Measurements from ENCODE around the gene PTBP1. TPM values are rescaled to one million over a fixed set of nuclear protein-coding genes. Genes with fewer than 3 reads are reported as not detected.
A peak's percentile ranks its signal among the peaks of the same experiment; 100 is the strongest.

PTBP1 gene
- total and polyA plus RNA-seq, 8 donors = 236 to 374 (median 340) TPM

DNA sequence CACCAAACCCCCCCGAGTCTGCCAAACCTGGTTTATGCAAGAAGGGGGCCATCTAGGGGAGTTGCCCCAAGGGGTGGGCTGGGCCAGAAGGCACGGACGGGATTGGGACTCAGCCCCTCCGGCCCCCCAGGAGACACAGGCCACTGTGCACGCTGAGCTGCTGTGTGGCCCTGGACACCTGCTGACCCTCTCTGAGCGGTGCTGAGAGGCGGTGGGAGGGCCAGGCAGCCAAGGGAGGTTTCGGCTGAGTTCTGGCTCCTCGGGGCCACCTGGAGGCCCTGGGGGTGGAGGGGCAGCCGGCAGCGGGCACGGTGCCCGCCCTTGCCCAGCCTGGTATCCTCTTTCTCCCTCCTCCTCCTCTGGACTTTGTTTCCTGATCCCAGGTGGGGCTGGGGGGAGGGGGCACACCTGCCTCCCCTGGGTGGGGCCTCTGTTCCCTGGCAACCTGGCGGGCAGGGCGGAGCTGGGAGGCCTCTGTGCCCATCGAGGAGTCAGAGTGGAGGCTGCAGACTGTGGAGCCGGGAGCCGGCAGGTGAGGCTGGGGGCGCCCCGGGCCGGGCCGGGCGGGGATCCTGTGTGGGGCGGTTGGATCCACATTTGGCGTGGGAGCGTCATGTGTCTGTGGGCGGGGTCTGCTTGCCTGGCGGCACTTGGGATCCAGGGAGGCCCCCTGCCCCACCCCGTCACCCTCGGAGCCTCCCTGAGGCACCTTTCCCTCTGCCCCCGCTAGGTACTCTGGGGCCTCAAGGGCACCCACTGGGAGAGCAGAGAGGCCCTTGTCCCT, 46.4 kb upstream of the PTBP1 start, which contains the start of gene MISP:
MISP (plus strand) TSS at position 473 of the 784 bp plus-strand sequence. CDS start 5,835 bp downstream, outside the sequence.
- H3K27me3 ChIP-seq = peaks cover 0 to 29% of the 10 kb centered on the region in 2 donors
- peaks cover 0 to 10% of the 10 kb centered on the region in 2 donors for H3K4me1 ChIP-seq
- intact Hi-C loops (cut with DNase I) = no loop called here
- H3K4me3 ChIP-seq = peak within 1 kb of the TSS; percentile 25 to 36
- H3K27ac ChIP-seq = peak within 1 kb of the TSS; percentile 53 to 68
- peak in 3 of 4 donors; percentile 76 to 88 (median 83) for DNase-seq
- H3K36me3 ChIP-seq = no peaks in the 10 kb centered on the region
- ATAC-seq = peak; percentile 73
- TF ChIP-seq, protein P1, sequence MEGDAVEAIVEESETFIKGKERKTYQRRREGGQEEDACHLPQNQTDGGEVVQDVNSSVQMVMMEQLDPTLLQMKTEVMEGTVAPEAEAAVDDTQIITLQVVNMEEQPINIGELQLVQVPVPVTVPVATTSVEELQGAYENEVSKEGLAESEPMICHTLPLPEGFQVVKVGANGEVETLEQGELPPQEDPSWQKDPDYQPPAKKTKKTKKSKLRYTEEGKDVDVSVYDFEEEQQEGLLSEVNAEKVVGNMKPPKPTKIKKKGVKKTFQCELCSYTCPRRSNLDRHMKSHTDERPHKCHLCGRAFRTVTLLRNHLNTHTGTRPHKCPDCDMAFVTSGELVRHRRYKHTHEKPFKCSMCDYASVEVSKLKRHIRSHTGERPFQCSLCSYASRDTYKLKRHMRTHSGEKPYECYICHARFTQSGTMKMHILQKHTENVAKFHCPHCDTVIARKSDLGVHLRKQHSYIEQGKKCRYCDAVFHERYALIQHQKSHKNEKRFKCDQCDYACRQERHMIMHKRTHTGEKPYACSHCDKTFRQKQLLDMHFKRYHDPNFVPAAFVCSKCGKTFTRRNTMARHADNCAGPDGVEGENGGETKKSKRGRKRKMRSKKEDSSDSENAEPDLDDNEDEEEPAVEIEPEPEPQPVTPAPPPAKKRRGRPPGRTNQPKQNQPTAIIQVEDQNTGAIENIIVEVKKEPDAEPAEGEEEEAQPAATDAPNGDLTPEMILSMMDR (IDR thresholded peaks at IDR 0.05) = no peak
- H3K9me3 ChIP-seq = peaks cover 0 to 14% of the 10 kb centered on the region in 2 donors

GRCh38 chr19:751501-752341, 45.5 kb upstream of the PTBP1 start:
- peak; percentile 68 for ATAC-seq
- H3K27ac ChIP-seq = peak overlapping the region; percentile 53 to 68

DNA sequence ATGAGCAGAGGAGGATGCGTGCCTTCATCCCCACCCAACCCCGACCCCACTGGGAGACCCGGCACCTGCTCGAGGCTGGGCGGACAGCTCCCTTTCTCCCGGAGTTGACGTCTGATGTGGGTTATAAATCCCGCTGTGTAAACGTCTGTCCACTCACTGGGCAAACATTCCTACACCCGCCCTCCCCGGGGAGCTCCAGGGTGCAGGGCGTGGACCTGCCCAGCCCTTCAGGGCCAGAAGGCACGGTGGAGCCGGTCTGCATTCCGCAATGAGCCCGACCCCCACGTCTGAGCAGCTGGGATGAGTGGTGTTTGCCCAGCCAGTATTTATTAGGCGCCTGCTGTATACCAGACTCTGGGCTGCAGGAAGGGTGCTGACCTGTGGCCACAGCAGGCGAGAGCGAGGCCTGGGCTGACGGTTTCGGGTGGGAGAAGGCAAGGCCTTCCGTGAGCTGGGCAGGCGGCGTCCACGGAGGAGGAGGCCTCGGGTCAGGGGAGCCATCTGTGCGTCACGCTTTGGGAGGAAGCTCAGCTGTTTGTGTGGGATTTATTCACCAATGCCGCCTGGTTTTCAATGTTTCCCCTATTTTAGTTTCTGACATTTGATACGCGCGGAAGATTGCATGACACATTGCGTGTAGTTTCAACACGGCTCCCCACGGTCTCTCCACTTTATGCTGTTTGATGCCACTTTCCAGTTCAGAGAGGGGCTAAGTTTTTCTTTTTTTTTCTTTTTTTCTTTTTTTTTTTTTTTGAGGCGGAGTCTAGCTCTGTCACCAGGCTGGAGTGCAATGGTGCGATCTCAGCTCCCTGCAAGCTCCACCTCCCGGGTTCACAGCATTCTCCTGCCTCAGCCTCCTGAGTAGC, 44.4 kb upstream of the PTBP1 start:
- Histone ChIP-seq H3K4me3 (peak overlapping the region in 1 of 2 donors; percentile 23), H3K27ac (peak overlapping the region; percentile 58 to 83), H3K9me3 (peaks cover 0 to 6% of the 10 kb centered on the region in 2 donors), H3K27me3 (peaks cover 0 to 29% of the 10 kb centered on the region in 2 donors), H3K36me3 (peaks cover 0 to under 1% of the 10 kb centered on the region in 2 donors), H3K4me1 (peaks cover 0 to 10% of the 10 kb centered on the region in 2 donors)
- ATAC-seq = peak; percentile 81
- DNase-seq = peak in 2 of 4 donors; percentile 72 to 83
- intact Hi-C loops (cut with DNase I) = no loop called here
- TF ChIP-seq, protein P1 (IDR thresholded peaks at IDR 0.05) = no peak

More at GRCh38 chr19:751501-752341, 45.5 kb upstream of the PTBP1 start:
- Histone ChIP-seq H3K9me3 (peaks cover 0 to 14% of the 10 kb centered on the region in 2 donors), H3K4me1 (peaks cover 0 to 10% of the 10 kb centered on the region in 2 donors), H3K4me3 (peak overlapping the region; percentile 25 to 36), H3K27me3 (peaks cover 0 to 29% of the 10 kb centered on the region in 2 donors), H3K36me3 (no peaks in the 10 kb centered on the region)
- intact Hi-C loops (cut with DNase I) = no loop called here
- peak in 1 of 4 donors; percentile 52 for DNase-seq
- TF ChIP-seq, protein P1 (IDR thresholded peaks at IDR 0.05) = no peak

DNA sequence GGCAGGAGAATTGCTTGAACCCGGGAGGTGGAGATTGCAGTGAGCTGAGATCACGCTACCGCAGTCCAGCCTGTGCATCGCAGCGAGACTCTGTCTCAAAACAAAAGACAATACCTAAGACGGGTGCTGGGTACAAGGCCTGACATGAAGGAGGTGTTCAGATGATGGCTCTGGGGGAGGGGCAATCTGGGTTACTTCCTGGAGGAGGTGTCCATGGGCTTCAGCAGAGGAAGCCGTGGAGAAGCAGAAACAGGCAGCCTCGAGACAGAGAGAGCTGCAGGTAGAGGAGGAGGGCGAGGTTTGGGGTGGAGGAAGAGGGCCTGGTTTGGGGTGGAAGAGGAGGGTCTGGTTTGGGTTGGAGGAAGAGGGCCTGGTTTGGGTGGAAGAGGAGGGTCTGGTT, 42.7 kb upstream of the PTBP1 start:
- no peak for DNase-seq
- Histone ChIP-seq H3K27me3 (peaks cover 0 to 29% of the 10 kb centered on the region in 2 donors), H3K4me3 (no peak overlapping the region), H3K4me1 (peaks cover 0 to 10% of the 10 kb centered on the region in 2 donors), H3K36me3 (peaks cover 0 to 8% of the 10 kb centered on the region in 2 donors), H3K27ac (no peak overlapping the region), H3K9me3 (peaks cover 0 to 14% of the 10 kb centered on the region in 2 donors)
- TF ChIP-seq, protein P1 (IDR thresholded peaks at IDR 0.05) = no peak
- no peak for ATAC-seq
- intact Hi-C loops (cut with DNase I) = no loop called here

All from left lung (tissue), 10 donors.